Activated effector memory CD4-positive, alpha-beta T cell treated with anti-CD3 and anti-CD28 coated beads, Interleukin-2, amount 50 U/mL, for 16 hours (primary cell): ENCODE results near the gene GPC6.

ENCODE experiments used
- DNase-seq: peaks from one replicate; pipeline ENCODE4 v3.0.0-alpha.2; 2020

GPC6 gene

DNA sequence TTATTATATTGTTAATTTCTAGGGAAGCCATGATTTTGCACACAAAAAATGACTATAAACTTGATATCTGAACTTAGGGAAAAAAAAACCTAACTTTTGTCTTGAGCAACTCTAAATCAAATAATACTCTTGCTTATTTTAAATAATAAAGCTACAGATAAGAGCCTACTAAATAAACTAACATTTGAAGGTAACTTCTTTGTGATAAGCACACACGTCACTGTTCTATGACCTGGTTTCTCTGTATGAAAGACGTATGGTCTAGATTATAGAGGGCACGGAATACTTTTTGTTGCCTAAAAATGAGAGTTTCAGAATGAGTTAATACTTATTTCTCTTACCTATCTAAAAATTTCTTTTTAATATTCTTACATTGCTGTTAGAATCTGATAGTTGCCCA lies 649.6 kb downstream of the GPC6 start:
- DNase-seq, result no peak

DNA sequence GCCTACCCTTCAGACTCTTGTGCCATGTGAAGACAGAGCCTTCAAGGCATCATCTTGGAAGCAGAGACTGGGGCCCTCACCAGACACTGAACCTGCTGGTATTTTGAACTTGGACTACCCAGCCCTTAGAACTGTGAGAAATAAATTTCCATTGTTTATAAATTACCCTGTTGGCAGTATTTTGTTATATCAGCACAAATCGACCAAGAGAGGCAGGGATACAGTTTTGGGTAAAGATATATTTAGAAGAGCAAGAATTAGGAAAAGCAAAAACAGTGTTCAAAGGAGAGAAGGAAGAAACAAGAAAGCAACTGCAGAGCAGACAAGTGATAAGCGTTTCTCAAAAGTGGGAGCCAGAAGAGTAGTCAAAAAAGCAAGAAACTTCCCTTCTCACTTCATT lies 652.1 kb downstream of the GPC6 start:
- DNase-seq, result no peak

GRCh38 chr13:93881411-93881810 lies 654.8 kb downstream of the GPC6 start:
- DNase-seq, result no peak

DNA sequence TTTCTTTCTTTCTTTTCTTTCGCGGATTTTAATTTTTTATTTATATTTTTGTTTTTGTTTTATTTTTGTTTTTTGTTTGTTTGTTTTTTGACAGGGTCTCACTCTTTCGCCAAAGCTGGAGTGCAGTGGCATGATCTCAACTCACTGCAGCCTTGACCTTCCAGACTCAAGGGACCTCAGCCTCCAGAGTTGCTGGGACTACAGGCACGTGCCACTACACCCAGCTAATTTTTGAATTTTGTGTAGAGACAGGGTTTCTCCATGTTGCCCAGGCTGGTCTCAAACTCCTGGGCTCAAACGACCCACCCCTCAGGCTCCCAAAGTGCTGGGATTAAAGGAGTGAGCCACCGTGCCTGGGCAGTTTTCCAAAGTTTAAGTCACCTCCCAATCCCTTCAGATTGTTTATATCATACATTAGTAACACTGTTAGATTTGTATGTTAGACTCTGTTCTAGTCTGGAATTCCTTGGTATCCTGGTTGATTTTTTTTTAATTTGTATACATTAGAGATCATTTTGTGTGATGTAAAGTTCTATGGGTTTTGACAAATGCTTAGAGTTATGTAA lies 655.6 kb downstream of the GPC6 start:
- DNase-seq, result no peak

DNA sequence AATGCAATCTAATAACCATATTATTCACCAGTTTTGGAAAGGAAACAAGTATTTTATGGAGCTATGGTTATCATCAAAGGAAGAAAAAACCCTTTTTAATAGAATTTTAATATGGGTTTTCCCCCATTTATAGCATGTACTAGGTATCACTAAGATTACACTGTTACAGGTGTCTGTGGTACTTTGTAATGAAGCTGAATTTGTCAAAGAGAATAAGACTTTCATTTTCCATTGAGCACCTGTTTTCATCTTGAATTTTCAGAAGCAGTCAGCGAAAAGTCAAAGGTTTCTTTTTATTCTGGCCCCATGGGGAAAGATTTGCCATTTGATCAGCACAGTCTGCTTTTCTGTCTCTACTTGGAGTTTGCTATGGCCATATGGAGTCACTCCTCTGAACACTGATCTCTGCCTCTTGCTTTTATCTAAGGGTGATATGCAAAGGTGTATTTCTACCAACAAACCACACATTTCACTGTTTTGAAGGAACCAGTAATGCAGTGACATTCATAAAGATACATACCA lies 662.9 kb downstream of the GPC6 start:
- DNase-seq, result no peak

GRCh38 chr13:93899981-93900380 lies 673.4 kb downstream of the GPC6 start:
- DNase-seq, result no peak

- DNase-seq, result no peak
Observed at GRCh38 chr13:93900731-93901130, 674.1 kb downstream of the GPC6 start.

GRCh38 chr13:93903909-93904308 lies 677.3 kb downstream of the GPC6 start:
- DNase-seq, result no peak

DNA sequence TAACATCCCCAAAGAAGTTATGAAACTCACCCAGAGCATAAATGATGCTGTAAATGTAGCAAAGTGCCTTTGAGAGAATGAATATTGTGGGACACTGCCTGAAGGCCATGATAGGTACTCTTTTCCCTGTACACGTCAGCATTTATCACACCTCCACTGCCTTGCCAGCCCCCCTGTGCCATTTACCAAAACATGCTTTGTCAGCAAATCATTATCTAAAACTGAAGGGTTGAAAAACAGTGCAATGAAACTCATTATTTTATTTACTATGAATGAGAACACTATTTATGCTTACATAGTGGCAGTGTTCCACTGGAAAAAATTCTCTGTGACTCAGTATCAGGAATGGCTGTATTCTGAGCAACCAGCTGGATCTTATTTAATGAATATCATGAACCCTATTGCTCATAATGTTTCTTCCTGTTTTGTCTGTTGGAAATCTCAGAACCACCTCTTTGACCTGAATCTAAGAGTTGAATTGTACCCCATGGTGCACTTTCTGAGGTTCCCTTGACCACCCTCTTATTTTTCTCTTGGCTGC lies 688.7 kb downstream of the GPC6 start:
- no peak for DNase-seq

DNA sequence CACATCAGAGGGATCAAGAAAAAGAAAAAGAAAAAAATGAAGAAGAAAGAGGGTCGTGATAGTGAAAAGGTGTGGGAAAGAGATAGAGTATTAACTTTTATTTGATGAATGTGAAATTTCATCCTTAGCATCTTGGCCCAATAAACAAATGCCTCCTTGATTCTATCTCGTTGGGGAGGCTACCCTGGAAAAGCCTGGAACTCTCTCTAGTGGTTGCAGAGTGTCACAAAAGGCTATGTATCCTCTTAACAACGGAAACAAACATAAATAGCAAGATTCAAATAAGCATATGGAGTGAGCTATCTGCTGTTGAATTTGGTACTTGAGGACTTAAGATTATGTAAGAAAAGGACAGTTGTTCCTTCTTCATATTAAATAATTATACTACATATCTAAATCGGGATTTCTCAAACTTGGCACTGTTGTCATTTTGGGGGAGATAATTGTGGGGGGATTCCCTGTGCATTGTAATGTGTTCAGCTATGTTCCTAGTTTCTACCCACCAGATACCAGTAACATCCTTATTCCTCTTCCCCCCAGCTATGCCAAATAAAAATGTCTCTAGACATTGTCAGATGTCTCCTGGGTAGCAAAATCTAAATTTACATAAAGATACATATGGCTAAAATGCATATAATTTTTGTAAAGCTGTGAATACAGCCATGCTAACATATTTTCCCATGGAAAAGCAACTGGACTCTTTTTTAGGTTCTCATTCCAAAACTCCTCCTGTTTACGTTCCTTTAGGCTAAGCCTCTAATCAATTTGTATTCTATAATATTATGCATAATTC lies 695.7 kb downstream of the GPC6 start:
- DNase-seq, result no peak

GRCh38 chr13:93925990-93926389 lies 699.4 kb downstream of the GPC6 start:
- DNase-seq, result no peak

DNA sequence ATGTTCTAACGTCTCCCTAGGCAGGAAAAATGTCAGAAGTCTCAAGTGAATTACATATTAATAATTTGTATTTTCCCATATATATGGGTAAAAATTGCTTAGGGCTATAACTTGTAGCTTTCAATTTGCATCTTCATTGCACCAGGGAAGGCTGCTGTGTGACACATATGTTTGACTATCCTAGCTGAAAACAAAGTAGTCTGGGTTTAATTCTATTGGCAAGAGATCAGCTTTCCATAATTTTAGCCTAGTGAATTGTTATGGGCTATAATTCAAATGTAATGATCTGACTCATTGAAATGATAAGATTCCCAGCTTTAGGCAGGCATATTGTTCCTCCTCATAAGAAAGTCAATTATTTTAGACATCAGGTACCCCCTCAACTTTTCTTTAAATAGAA lies 699.8 kb downstream of the GPC6 start:
- DNase-seq, result no peak

- no peak for DNase-seq
Observed at GRCh38 chr13:93927431-93927830, 700.8 kb downstream of the GPC6 start.

- no peak for DNase-seq
Observed at GRCh38 chr13:93932901-93933300, 706.3 kb downstream of the GPC6 start.

DNA sequence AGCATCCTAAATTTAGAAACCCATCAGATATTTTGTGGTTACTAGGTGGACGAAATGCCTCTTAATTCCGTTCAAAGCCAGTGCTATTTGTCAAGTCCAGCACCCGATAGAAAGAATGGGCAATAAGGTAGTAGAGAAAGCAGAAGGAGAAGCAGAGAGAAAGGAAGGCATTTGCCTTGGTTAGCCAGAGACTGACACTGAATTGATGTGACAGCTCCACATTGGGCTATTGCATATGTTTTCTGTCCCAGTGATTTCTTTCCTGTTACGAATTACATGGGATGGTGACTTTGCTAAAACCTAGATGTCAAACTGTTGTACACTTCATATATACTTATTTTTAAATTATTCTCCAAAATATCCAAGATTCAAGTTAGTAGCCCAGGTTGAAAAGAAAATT lies 710.3 kb downstream of the GPC6 start:
- DNase-seq, result no peak

- no peak for DNase-seq
Observed at GRCh38 chr13:93941444-93941843, 714.8 kb downstream of the GPC6 start.

DNA sequence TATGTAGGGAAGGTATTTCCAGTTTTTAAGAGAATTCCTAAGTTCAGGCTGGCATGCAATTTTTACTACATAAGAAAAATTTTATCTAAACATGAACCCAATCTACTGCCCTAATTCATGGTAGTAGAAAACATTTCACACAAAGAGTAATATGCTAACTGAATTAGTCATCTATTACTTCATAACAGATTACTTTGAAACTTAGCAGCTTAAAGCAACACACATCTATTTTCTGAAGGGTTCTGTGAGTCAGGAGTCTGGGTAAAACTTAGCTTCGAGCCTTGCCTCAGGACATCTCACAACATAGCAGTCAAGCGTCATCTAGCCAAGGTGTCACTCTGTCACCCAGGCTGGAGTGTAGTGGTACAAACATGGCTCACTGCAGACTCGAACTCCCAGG lies 715.4 kb downstream of the GPC6 start:
- DNase-seq, result no peak

DNA sequence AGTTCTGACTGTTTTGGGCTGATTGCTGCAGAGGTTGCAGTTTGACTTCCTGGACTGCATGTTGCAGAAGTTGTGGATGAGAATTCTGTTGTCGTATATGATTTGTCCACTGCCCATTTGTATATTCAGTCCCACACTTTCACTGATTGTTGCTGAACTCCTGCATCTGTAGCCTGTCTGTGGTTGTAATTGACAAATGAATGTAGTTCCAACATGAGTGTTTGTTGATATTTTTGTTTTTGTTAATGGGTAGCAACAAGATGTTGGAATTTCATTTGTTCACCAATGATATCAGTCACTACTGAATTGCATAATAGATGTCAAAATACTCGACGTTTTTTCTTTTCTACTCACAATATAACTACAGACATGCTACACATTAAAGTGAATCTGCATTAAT lies 719.0 kb downstream of the GPC6 start:
- no peak for DNase-seq

GRCh38 chr13:93946994-93947393 lies 720.4 kb downstream of the GPC6 start:
- DNase-seq, result no peak

DNA sequence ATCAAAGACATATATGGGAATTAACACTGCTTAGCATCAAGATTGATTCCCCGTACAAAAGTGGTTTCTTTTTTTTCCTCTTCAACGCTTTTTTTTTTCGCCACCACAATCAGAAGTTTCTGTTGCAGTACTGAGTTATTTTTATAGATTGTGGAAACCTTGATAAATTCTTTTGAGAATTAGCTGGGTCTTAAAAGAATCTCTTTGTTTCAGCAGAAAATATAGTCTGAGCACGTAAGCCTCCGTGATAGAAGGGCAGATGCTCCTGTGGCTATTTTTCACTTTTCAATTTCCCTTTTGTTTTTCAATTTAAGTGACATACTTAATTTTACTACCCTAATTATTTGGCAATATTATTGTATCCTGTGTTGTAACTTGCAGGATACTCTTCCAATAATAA lies 721.0 kb downstream of the GPC6 start:
- DNase-seq, result no peak

GRCh38 chr13:93948162-93948922 lies 721.7 kb downstream of the GPC6 start:
- DNase-seq, result no peak

GRCh38 chr13:93951108-93951507 lies 724.5 kb downstream of the GPC6 start:
- DNase-seq, result no peak

GRCh38 chr13:93951951-93952350 lies 725.3 kb downstream of the GPC6 start:
- no peak for DNase-seq

DNA sequence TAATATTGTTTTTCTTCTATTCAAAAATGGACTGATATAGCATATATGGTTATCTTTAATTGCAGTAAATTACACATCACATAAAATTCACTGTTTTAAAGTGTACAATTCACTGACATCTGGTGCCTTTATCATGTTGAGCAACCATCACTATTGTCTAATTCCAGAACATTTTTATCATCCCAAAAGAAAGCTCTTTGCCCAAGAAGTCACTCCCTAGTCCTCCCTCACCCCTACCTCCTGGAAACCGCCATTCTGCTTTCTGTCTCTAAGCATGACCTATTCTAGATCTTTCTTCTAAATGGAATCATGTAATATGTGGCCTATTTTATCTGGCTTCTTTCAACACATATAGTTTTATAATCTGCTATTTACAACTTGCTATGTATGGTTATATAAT lies 727.2 kb downstream of the GPC6 start:
- DNase-seq, result no peak
